ENCODE measurements around the gene ITPK1.
A peak's percentile ranks its signal among the peaks of the same experiment; 100 is the strongest.

The ITPK1 gene

GRCh38 chr14:93126111-93126510, 10.4 kb upstream of the ITPK1 start:
- TF ChIP-seq CTCF (IDR thresholded peaks at IDR 0.05; ENCODE audit: borderline replicate concordance, insufficient read depth, low read depth, low read length): no peak

GRCh38 chr14:93122826-93123225, 7.1 kb upstream of the ITPK1 start:
- no peak for TF ChIP-seq CTCF (IDR thresholded peaks at IDR 0.05; ENCODE audit: borderline replicate concordance, insufficient read depth, low read depth, low read length)
- H3K4me3 ChIP-seq (ENCODE audit: low read depth, low read length): no peak overlapping the region

More at GRCh38 chr14:93126111-93126510, 10.4 kb upstream of the ITPK1 start:
- no peak overlapping the region for H3K4me3 ChIP-seq (ENCODE audit: low read depth, low read length)

GRCh38 chr14:93121030-93121834, 5.5 kb upstream of the ITPK1 start:
- H3K4me3 ChIP-seq (ENCODE audit: low read depth, low read length): no peak overlapping the region
- TF ChIP-seq CTCF (IDR thresholded peaks at IDR 0.05; ENCODE audit: borderline replicate concordance, insufficient read depth, low read depth, low read length): no peak

- no peak for TF ChIP-seq CTCF (IDR thresholded peaks at IDR 0.05; ENCODE audit: borderline replicate concordance, insufficient read depth, low read depth, low read length)
- no peak overlapping the region for H3K4me3 ChIP-seq (ENCODE audit: low read depth, low read length)
Observed at GRCh38 chr14:93120517-93120916, 4.8 kb upstream of the ITPK1 start.

- H3K4me3 ChIP-seq (ENCODE audit: low read depth, low read length): peak overlapping the region; percentile 77
- TF ChIP-seq CTCF (IDR thresholded peaks at IDR 0.05; ENCODE audit: borderline replicate concordance, insufficient read depth, low read depth, low read length): no peak
Observed at GRCh38 chr14:93116676-93117200, 1.0 kb upstream of the ITPK1 start.

GRCh38 chr14:93115069-93115820, 480 bp downstream of the ITPK1 start:
- TF ChIP-seq CTCF (IDR thresholded peaks at IDR 0.05; ENCODE audit: borderline replicate concordance, insufficient read depth, low read depth, low read length): no peak
- peak overlapping the region; percentile 77 for H3K4me3 ChIP-seq (ENCODE audit: low read depth, low read length)

Data from GM12875 (cell line).